Stimulated activated CD8-positive, alpha-beta memory T cell treated with anti-CD3 and anti-CD28 coated beads, Interleukin-12 subunit alpha, Interleukin-12 subunit beta, amount 100 ng/mL, for 24 hours (primary cell): ENCODE data around the gene TUBB3.
"Not testable (repeated sequence)": the region's sequence is repeated elsewhere in the genome, so short reads cannot be mapped to it uniquely, and the experiment has no call there.

Experiments
- DNase-seq: peaks from one replicate; pipeline ENCODE4 v3.0.0-alpha.2; 2020; ENCODE audit errors: extremely low read depth

TUBB3 gene

DNA sequence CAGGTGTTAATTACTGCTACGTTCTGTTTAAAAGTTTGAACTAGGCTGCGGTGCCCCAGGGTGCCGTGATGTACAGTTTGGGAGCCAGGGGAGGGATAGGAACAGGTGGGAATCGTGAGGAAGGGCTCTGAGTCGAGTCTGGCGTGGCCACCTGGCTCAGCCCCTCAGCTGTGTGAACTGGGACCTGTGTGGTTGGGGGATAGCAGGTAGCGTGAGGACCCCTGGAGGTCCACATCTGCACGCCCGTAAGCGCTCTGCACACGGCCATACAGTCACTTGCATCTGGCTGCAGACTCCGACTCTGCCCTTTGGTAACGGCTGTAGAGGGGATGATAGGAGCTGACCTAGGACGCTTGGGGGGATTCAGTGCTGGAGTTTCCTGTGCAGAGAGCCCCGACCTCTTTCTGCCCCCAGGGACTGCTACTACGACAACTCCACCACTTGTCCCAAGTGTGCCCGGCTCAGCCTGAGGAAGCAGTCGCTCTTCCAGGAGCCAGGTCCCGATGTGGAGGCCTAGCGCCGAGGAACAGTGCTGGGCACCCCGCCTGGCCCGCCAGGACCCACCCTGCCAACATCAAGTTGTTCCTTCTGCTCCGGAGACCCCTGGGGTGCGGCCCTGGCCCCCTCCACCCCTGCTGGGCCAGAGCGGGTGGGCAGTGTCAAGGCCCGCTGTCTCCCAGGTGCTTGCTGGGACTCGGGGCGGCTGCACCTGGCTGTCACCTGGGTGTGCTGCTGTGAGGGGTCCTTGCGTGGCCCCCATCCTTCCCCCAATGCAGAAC is 42.5 kb downstream of the TUBB3 start:
- DNase-seq: no peak

DNA sequence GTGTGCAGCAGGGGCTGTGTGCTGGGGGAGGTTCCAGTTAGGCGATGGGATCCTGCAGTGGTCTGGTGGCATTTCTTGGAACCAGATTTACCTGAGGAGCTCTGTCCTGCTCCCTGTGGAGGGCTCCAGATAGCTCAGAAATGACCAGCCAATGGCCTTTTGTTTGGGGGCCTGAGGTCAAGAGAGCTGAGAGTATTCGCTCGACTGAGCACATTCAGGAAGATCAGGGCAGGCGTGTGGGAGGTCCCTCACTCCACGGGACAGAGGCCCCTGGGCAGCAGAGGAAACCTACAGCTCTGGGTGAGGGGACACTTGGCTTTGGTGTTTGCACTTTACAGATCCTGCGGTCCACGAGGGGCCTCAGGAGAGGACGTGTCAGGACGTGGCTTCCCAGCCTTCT is 43.6 kb downstream of the TUBB3 start:
- no peak for DNase-seq

GRCh38 chr16:89967436-89967835 is 44.3 kb downstream of the TUBB3 start:
- DNase-seq: not testable (repeated sequence)

DNA sequence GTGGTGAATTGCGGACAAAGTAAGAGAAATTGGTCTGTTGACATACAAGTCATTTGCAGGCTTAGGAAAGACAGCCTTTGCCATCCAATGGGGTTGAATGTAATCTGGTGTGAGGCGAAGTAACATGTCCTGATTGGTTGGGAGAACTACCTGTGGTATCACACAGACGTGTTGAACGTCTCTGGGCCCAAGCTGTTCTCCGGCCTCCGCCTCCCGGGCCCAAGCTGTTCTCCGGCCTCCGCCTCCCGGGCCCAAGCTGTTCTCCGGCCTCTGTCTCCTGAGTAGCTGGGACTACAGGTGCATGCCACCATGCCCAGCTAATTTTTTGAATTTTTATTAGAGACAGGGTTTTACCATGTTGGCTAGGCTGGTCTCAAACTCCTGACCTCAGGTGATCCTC is 44.9 kb downstream of the TUBB3 start:
- not testable (repeated sequence) for DNase-seq

DNA sequence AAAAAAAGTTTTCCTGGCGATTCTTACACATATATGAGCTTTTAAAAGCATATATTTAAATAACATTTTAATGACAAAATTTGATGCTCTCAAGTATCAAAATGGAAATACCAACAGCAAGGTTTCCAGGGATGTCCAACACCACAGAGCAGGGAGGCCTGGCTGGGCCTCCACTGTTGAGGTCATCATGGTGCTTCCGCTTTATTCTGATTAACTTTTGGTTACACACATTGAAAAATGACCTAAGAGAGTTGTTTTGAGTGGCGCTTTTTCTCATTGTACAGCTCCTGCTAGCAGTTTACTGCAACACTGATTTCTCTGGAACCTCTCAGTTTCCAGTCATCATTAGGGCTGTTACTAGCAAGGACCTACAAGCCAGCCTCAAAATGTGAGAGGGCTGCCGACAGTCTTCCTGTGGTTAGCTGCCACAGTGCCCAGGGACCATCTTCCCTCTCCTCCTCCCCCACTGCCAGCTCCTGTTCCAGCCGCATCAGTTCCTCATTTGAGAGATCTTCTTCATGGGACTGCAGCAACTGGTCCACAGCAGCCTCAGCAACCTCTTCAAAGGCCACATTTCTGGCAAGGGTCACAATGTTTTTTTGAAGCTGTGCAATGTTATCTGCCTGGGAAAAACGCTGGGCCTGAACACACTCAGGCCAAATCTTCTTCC is 46.7 kb downstream of the TUBB3 start:
- DNase-seq: no peak

GRCh38 chr16:89971495-89972243 is 48.5 kb downstream of the TUBB3 start:
- no peak for DNase-seq

DNA sequence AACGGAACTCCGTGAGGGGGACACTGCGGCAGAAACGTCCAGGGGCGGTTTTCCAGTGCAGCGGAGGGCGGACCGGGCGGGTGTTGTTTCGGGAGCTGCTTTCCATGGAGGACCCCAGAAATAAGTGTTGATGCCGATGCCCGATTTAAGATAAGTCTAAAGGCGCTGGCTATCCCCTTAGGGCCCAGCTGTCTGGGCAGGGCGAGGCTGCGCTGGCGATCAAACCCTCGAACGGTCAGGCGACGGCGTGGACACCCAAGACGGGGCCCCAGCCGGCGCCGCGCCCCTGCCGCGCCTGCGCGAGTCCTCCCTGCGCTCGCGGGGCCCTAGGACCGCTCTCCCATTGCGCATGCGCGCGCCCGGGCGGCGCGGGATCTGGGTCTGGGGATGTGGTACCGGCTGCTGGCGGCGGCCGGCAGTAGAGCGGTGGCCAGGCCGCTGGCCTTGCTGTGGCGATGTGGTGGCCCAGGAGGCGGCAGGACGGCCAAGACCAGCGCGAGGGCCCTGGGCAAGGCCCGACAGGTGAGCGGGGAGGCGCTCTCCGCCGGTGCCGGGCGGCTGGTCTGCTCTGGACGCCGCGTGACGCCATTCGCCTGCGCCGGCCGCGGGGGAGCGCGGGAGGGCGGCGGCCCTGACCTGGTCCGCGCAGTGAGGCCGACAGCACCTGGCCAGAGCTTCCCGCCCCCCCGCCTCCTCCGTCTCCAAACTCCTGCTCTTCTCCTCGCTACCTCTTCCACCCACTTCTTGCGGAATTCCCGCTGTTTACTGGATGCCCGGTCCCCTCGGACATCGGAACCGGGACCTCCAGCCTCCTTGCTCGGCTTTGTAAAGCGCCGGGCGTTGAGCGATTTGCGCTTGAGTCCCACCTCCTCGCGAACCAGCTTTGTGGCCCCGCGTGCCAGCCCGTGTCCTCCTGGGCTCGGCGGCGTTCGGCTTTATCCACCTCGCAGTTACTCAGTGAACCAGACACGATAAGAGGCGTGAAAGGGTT is 49.4 kb downstream of the TUBB3 start:
- peak; percentile 85 for DNase-seq

DNA sequence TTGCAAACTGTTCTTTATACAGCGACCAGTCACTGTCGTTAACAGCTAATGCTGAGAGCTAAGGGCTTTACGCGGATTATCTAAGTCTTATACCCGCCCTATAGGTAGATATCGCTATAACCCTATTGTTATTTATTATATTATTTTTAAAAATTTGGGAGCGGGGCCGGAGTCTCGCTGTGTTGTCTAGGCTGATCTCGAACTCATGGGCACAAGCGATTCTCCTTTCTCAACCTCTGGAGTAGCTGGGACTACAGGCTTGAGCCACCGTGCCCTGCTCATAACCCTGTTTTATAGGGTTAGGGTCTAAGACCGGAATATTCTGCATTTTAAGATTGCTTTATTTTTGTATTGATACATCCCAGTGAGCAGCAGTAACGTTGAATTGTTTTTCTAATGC is 50.1 kb downstream of the TUBB3 start:
- no peak for DNase-seq

GRCh38 chr16:89973654-89974335 is 50.7 kb downstream of the TUBB3 start:
- DNase-seq: no peak

DNA sequence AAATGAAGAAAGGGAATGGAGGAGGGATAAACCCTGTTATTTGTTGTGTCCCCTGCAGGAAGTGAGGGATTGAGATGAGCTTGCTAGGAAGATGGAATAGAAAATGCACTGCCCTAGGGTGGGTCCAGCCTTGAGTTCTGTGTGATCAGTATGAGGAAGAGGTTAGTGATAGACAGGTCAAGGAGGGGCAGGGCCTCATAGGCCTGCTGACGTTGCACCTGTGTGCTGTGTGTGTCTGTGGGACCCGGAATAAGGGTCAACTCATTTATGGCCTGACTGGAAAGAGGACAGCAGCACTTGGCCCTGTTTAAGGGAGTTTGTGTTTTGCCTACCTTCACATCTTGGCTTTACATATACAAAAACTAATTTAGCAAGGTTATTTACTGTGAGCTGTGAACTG is 51.7 kb downstream of the TUBB3 start:
- DNase-seq: no peak

- no peak for DNase-seq
Measured at GRCh38 chr16:89981414-89981813, 58.3 kb downstream of the TUBB3 start.

GRCh38 chr16:89982318-89982717 is 59.2 kb downstream of the TUBB3 start:
- DNase-seq: no peak

GRCh38 chr16:89983536-89983935 is 60.4 kb downstream of the TUBB3 start:
- DNase-seq: no peak

DNA sequence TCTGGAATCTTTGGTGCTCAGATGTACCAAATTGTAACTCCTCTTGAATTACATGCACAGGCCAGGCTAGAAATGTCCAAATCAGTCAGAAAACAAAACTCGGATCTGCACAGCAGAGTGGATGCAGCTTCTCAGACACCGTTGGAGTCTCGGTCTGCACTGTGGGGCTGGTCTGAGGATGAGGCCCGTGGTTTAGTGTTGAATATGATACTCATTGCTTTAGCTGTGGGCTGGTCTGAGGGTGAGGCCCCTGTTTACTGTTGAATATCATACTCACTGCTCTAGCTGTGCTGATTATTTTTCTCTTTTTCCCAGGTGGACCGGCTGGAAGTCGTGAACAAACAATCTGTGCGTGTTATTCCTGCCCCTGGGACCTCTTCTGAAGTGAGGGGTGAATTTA is 61.1 kb downstream of the TUBB3 start:
- no peak for DNase-seq

GRCh38 chr16:89985219-89985618 is 62.1 kb downstream of the TUBB3 start:
- no peak for DNase-seq
